Measurements from ENCODE around the gene NUDT16L1. TPM values are rescaled to one million over a fixed set of nuclear protein-coding genes. Genes with fewer than 3 reads are reported as not detected.
A peak's percentile ranks its signal among the peaks of the same experiment; 100 is the strongest.

Gene NUDT16L1
- total RNA-seq, 1 experiment from 2014 or later, result 42.0 TPM

- Mint-ChIP-seq H3K4me1 (no peaks in the 10 kb centered on the region), H3K27ac (peak overlapping the region; percentile 57; the same call in 1 of the 2 replicates), H3K4me3 (peak overlapping the region; percentile 63), H3K27me3 (ENCODE audit: low read depth) (no peaks in the 10 kb centered on the region), H3K9me3 (no peaks in the 10 kb centered on the region), H3K36me3 (peaks cover 11% of the 10 kb centered on the region)
- ATAC-seq (no peak), DNase-seq (ENCODE audit: low spot score) (no peak)
- ChIA-PET CTCF (interaction anchor here (0.7 to 6.5 kb wide), 16 partner anchors 10 to 263 kb away, joined by 3 to 63 read pairs (median 4); partner anchors contain the start of genes CDIP1, MGRN1, ROGDI and SEC14L5), POLR2A (interaction anchor here (0.6 to 1.0 kb wide), 4 partner anchors 10 to 214 kb away, joined by 4 to 6 read pairs (median 6); no protein-coding TSS in a partner anchor)
- TF ChIP-seq, protein P1, sequence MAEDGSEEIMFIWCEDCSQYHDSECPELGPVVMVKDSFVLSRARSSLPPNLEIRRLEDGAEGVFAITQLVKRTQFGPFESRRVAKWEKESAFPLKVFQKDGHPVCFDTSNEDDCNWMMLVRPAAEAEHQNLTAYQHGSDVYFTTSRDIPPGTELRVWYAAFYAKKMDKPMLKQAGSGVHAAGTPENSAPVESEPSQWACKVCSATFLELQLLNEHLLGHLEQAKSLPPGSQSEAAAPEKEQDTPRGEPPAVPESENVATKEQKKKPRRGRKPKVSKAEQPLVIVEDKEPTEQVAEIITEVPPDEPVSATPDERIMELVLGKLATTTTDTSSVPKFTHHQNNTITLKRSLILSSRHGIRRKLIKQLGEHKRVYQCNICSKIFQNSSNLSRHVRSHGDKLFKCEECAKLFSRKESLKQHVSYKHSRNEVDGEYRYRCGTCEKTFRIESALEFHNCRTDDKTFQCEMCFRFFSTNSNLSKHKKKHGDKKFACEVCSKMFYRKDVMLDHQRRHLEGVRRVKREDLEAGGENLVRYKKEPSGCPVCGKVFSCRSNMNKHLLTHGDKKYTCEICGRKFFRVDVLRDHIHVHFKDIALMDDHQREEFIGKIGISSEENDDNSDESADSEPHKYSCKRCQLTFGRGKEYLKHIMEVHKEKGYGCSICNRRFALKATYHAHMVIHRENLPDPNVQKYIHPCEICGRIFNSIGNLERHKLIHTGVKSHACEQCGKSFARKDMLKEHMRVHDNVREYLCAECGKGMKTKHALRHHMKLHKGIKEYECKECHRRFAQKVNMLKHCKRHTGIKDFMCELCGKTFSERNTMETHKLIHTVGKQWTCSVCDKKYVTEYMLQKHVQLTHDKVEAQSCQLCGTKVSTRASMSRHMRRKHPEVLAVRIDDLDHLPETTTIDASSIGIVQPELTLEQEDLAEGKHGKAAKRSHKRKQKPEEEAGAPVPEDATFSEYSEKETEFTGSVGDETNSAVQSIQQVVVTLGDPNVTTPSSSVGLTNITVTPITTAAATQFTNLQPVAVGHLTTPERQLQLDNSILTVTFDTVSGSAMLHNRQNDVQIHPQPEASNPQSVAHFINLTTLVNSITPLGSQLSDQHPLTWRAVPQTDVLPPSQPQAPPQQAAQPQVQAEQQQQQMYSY (CRISPR knock-in tag; IDR thresholded peaks at IDR 0.05), result no peak
- no peak for TF ChIP-seq ESRRA (CRISPR knock-in tag; IDR thresholded peaks at IDR 0.05; ENCODE audit: borderline replicate concordance)
Observed at GRCh38 chr16:4694642-4695451, 1.5 kb downstream of the NUDT16L1 start.

DNA sequence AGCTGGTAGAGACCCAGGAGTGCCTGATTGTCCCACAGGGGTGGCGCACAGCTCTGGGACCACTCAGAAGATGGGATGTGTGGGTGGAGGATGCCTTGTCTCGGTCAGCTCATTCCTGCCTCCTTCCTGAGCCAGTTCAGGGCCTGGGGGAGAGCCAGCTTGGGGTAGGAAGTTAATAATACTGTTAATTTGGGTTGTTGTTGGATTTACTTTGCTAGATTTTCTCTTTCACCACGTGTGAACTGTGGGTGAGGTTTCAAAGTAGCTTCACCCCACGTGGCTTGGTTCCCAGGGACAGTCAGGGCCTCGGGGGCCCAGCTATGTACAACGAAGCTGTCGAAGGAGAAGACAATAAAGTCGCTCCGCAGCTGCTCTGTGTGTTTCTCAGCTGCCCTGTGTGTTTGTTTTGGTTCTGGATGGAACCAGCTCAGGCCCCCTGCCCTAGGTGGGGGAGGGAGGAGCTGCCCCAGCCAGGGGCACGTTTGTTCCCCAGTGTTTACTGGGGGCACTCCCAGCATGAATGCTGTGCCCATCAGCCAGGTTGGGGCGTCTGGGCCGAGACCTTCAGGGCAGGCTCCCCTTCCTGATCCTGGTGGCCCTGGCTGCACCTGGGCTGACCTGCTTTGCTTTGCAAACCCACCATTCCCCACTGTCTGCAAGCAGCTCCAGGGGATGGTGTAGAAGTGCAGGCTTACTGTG, 2.3 kb downstream of the NUDT16L1 start:
- no peaks in the 10 kb centered on the region for H3K4me1 Mint-ChIP-seq
- peak overlapping the region; percentile 57; the same call in 1 of the 2 replicates for H3K27ac Mint-ChIP-seq
- H3K4me3 Mint-ChIP-seq, result peak overlapping the region; percentile 63
- TF ChIP-seq, protein P2, sequence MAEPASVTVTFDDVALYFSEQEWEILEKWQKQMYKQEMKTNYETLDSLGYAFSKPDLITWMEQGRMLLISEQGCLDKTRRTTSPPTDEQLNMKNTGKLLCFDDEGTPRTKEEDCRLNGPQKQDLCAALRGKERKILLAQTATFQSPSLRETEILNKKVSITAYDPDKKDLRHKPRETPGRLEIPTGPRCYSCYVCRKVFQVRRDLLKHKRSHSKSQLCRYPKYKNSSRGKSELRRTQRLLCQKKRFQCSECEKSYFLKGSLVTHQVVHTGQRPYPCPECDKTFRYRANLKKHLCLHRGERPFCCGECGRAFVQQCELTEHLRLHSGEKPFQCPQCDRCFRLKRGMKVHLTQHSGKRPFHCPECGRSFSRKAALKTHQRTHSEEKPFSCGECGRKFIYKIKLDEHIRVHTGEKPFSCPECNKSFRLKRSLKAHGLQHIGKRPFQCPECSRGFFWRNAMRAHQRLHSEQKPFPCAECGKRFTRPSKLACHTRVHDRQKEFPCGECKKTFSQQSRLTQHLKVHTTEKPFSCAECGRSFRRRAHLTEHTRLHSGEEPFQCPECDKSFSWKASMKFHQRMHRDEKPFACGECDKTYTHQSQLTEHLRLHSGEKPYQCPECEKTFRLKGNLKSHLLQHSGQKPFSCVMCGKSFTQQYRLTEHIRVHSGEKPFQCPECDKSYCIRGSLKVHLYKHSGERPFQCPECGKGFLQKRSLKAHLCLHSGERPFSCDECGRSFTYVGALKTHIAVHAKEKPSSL (CRISPR knock-in tag; conservative IDR thresholded peaks at IDR 0.05), result no peak
- TF ChIP-seq, protein P3, sequence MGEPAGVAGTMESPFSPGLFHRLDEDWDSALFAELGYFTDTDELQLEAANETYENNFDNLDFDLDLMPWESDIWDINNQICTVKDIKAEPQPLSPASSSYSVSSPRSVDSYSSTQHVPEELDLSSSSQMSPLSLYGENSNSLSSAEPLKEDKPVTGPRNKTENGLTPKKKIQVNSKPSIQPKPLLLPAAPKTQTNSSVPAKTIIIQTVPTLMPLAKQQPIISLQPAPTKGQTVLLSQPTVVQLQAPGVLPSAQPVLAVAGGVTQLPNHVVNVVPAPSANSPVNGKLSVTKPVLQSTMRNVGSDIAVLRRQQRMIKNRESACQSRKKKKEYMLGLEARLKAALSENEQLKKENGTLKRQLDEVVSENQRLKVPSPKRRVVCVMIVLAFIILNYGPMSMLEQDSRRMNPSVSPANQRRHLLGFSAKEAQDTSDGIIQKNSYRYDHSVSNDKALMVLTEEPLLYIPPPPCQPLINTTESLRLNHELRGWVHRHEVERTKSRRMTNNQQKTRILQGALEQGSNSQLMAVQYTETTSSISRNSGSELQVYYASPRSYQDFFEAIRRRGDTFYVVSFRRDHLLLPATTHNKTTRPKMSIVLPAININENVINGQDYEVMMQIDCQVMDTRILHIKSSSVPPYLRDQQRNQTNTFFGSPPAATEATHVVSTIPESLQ (CRISPR knock-in tag; IDR thresholded peaks at IDR 0.05), result no peak
- TF ChIP-seq ZBTB21 (CRISPR knock-in tag; IDR thresholded peaks at IDR 0.05; ENCODE audit: borderline replicate concordance), result no peak
- TF ChIP-seq, protein P1 (CRISPR knock-in tag; IDR thresholded peaks at IDR 0.05), result no peak
- TF ChIP-seq, protein P4, sequence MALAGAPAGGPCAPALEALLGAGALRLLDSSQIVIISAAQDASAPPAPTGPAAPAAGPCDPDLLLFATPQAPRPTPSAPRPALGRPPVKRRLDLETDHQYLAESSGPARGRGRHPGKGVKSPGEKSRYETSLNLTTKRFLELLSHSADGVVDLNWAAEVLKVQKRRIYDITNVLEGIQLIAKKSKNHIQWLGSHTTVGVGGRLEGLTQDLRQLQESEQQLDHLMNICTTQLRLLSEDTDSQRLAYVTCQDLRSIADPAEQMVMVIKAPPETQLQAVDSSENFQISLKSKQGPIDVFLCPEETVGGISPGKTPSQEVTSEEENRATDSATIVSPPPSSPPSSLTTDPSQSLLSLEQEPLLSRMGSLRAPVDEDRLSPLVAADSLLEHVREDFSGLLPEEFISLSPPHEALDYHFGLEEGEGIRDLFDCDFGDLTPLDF (CRISPR knock-in tag; IDR thresholded peaks at IDR 0.05), result no peak
- H3K9me3 Mint-ChIP-seq, result no peaks in the 10 kb centered on the region
- peaks cover 12% of the 10 kb centered on the region for H3K36me3 Mint-ChIP-seq
- no peaks in the 10 kb centered on the region for H3K27me3 Mint-ChIP-seq (ENCODE audit: low read depth)
- ATAC-seq (no peak), DNase-seq (ENCODE audit: low spot score) (no peak)
- ChIA-PET POLR2A (interaction anchor here (1.0 to 1.8 kb wide), 2 partner anchors 13 to 45 kb away, joined by 4 read pairs; no protein-coding TSS in a partner anchor), CTCF (interaction anchor here (0.7 to 6.5 kb wide), 11 partner anchors 9 to 261 kb away, joined by 3 to 63 read pairs (median 6); partner anchors contain the start of genes MGRN1 and ROGDI)
